Uterus (tissue), 4 donors: Measurements from ENCODE around the gene EXTL2. TPM values are rescaled to one million over a fixed set of nuclear protein-coding genes. Genes with fewer than 3 reads are reported as not detected.

Source experiments
- DNase-seq, 2 donors: peaks; one replicate each; pipeline ENCODE4 v3.0.0-alpha.2; 2019 to 2020
- H3K27ac ChIP-seq, 2 donors: fragments of 200-600 bp; sonication (generic); 1 replicate in 1 of 2; 2 replicates in 1 of 2; pipeline ENCODE4 v1.5.1; 2016 to 2018
- H3K27me3 ChIP-seq, 2 donors: fragments of 200-600 bp; sonication (generic); one replicate each; pipeline ENCODE4 v1.5.1; 2018 to 2019; ENCODE audit warnings: control low read depth in 1 of 2
- H3K36me3 ChIP-seq, 2 donors: fragments of 200-600 bp; sonication (generic); one replicate each; pipeline ENCODE4 v1.5.1; 2019; ENCODE audit warnings: control low read depth in 1 of 2
- H3K4me1 ChIP-seq, 2 donors: fragments of 200-600 bp; sonication (generic); one replicate each; pipeline ENCODE4 v1.5.1; 2018 to 2019; ENCODE audit warnings: control low read depth in 1 of 2
- H3K4me3 ChIP-seq, 2 donors: fragments of 200-600 bp; sonication (generic); 1 replicate in 1 of 2; 2 replicates in 1 of 2; pipeline ENCODE4 v1.5.1; 2018 to 2019; ENCODE audit warnings: mild to moderate bottlenecking in 1 of 2
- H3K9me3 ChIP-seq, 2 donors: fragments of 200-600 bp; sonication (generic); one replicate each; pipeline ENCODE4 v1.5.1; 2019; ENCODE audit warnings: control low read depth in 1 of 2
- CTCF ChIP-seq, 4 experiments: fragments of 200-600 bp in 2 of 4; fragments of 450-650 bp in 2 of 4; sonication (generic) in 2 of 4; IDR thresholded peaks; one replicate each; pipeline ENCODE4 v1.5.1; 2016 to 2019; ENCODE audit warnings: antibody characterized with exemption in 4 of 4, mild to moderate bottlenecking in 2 of 4, moderate library complexity in 1 of 4
- POLR2A ChIP-seq, 2 donors: fragments of 450-650 bp; IDR thresholded peaks; one replicate each; pipeline ENCODE4 v1.6.1; 2016; ENCODE audit warnings: antibody characterized with exemption in 2 of 2, mild to moderate bottlenecking in 1 of 2, moderate library complexity in 1 of 2
- intact Hi-C: fragments of 100-400 bp; cut with DNase I; formaldehyde crosslinking; loops from one replicate; pipeline ENCODE4 v1.15.1; 2023; ENCODE audit warnings: low total_unique reads
- total RNA-seq, 4 donors: library from RNA; depleted of rRNA in 3 of 4; stranded (reverse); fragments of >200 nt in 3 of 4; gene quantifications; one replicate each; pipeline versions ENCODE4 v1.1.0 to v1.2.4, GENCODE V29; 2014 to 2023
- donor health status: DM: yes; HTN: yes; CAD: no.

Gene EXTL2
- total RNA-seq, 4 donors from 2014 or later, result 6.4 to 63.3 (median 18.9) TPM

- H3K9me3 ChIP-seq, result no peaks in the 10 kb centered on the region
- no peak overlapping the region for H3K4me3 ChIP-seq
- TF ChIP-seq CTCF (IDR thresholded peaks at IDR 0.05), result no peak
- TF ChIP-seq POLR2A (IDR thresholded peaks at IDR 0.05), result no peak
- no peak overlapping the region for H3K27ac ChIP-seq
- no peak for DNase-seq
- intact Hi-C loops, result no loop called here
- H3K27me3 ChIP-seq, result no peaks in the 10 kb centered on the region
- H3K4me1 ChIP-seq, result no peaks in the 10 kb centered on the region
- no peaks in the 10 kb centered on the region for H3K36me3 ChIP-seq
Observed at GRCh38 chr1:100927276-100927675, 32.6 kb upstream of the EXTL2 start.

- no peak for TF ChIP-seq CTCF (IDR thresholded peaks at IDR 0.05)
- TF ChIP-seq POLR2A (IDR thresholded peaks at IDR 0.05), result no peak
- H3K36me3 ChIP-seq, result no peaks in the 10 kb centered on the region
- no peaks in the 10 kb centered on the region for H3K9me3 ChIP-seq
- DNase-seq, result no peak
- no peak overlapping the region for H3K4me3 ChIP-seq
- no peaks in the 10 kb centered on the region for H3K27me3 ChIP-seq
- intact Hi-C loops, result no loop called here
- no peaks in the 10 kb centered on the region for H3K4me1 ChIP-seq
- H3K27ac ChIP-seq, result no peak overlapping the region
Observed at GRCh38 chr1:100926240-100926639, 31.6 kb upstream of the EXTL2 start.

- Histone ChIP-seq H3K36me3 (no peaks in the 10 kb centered on the region), H3K27me3 (no peaks in the 10 kb centered on the region), H3K9me3 (no peaks in the 10 kb centered on the region), H3K4me1 (no peaks in the 10 kb centered on the region), H3K4me3 (no peak overlapping the region), H3K27ac (no peak overlapping the region)
- no peak for DNase-seq
- TF ChIP-seq CTCF (IDR thresholded peaks at IDR 0.05), result no peak
- no peak for TF ChIP-seq POLR2A (IDR thresholded peaks at IDR 0.05)
- intact Hi-C loops, result no loop called here
Observed at GRCh38 chr1:100924991-100925390, 30.3 kb upstream of the EXTL2 start.

GRCh38 chr1:100924212-100924611 is 29.6 kb upstream of the EXTL2 start:
- intact Hi-C loops, result no loop called here

GRCh38 chr1:100921110-100921706 is 26.6 kb upstream of the EXTL2 start:
- intact Hi-C loops, result no loop called here
- DNase-seq, result no peak
- H3K27me3 ChIP-seq, result no peaks in the 10 kb centered on the region
- TF ChIP-seq CTCF (IDR thresholded peaks at IDR 0.05), result peak; percentile 59 to 68 (median 66)
- no peak for TF ChIP-seq POLR2A (IDR thresholded peaks at IDR 0.05)
- H3K9me3 ChIP-seq, result no peaks in the 10 kb centered on the region
- no peak overlapping the region for H3K4me3 ChIP-seq
- no peak overlapping the region for H3K27ac ChIP-seq
- H3K4me1 ChIP-seq, result no peaks in the 10 kb centered on the region
- H3K36me3 ChIP-seq, result no peaks in the 10 kb centered on the region

More at GRCh38 chr1:100924212-100924611, 29.6 kb upstream of the EXTL2 start:
- H3K27ac ChIP-seq, result no peak overlapping the region
- H3K4me1 ChIP-seq, result no peaks in the 10 kb centered on the region
- H3K27me3 ChIP-seq, result no peaks in the 10 kb centered on the region
- H3K4me3 ChIP-seq, result no peak overlapping the region
- no peak for DNase-seq
- TF ChIP-seq CTCF (IDR thresholded peaks at IDR 0.05), result no peak
- no peak for TF ChIP-seq POLR2A (IDR thresholded peaks at IDR 0.05)
- H3K36me3 ChIP-seq, result no peaks in the 10 kb centered on the region
- H3K9me3 ChIP-seq, result no peaks in the 10 kb centered on the region
